Measurements from ENCODE around the gene DCAF17. TPM values are rescaled to one million over a fixed set of nuclear protein-coding genes. Genes with fewer than 3 reads are reported as not detected.

The DCAF17 gene
- total RNA-seq, 6 experiments from 2014 or later = 12.8 to 17.6 (median 15.2) TPM

GRCh38 chr2:171431677-171432167 is 2.3 kb upstream of the DCAF17 start:
- TF ChIP-seq, protein P1, sequence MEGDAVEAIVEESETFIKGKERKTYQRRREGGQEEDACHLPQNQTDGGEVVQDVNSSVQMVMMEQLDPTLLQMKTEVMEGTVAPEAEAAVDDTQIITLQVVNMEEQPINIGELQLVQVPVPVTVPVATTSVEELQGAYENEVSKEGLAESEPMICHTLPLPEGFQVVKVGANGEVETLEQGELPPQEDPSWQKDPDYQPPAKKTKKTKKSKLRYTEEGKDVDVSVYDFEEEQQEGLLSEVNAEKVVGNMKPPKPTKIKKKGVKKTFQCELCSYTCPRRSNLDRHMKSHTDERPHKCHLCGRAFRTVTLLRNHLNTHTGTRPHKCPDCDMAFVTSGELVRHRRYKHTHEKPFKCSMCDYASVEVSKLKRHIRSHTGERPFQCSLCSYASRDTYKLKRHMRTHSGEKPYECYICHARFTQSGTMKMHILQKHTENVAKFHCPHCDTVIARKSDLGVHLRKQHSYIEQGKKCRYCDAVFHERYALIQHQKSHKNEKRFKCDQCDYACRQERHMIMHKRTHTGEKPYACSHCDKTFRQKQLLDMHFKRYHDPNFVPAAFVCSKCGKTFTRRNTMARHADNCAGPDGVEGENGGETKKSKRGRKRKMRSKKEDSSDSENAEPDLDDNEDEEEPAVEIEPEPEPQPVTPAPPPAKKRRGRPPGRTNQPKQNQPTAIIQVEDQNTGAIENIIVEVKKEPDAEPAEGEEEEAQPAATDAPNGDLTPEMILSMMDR (IDR thresholded peaks at IDR 0.05) = no peak

DNA sequence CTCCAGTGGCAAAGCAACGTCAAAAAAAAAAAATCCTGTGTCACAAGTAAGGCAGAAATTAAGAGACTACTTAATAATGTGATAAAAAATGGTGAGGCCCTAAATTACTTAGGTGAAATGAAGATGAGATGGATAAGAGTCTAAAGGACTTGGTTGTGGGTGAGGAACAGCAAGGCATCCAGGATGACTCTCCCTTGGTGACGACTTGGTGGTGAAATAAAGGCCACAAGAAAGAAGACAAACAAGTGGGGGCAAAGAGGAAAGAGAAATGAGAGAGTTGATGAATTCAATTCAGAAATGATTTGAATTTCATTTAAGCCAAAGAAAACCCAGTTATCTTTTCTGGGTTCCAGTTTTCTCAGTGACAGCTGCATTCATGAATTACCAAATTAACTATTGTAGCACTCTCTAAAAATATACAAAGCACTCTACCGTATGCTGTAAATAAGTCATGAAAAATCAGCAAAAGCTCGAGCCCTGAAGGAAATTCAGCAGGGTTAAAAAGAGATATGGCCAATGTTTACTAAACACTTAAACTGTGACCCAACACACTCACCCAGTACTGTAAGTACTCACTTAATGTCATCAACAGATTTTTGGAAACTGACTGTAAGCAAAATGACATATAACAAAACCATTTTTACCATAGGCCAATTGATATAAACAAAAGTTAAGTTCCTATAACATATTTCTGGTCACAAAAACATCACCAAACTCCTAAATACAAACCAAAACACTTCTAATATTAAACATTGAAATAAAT is 1.6 kb upstream of the DCAF17 start:
- H3K27me3 Mint-ChIP-seq (ENCODE audit: insufficient read depth) = no peaks in the 10 kb centered on the region
- H3K4me1 Mint-ChIP-seq (ENCODE audit: low read depth) = peaks cover 33% of the 10 kb centered on the region
- peaks cover 41% of the 10 kb centered on the region for H3K36me3 Mint-ChIP-seq (ENCODE audit: low read depth)
- TF ChIP-seq, protein P1 (IDR thresholded peaks at IDR 0.05) = no peak
- H3K9me3 Mint-ChIP-seq = peaks cover 28% of the 10 kb centered on the region
- H3K4me3 Mint-ChIP-seq = peak overlapping the region; percentile 92
- no peak for DNase-seq
- peak overlapping the region; percentile 87 for H3K27ac Mint-ChIP-seq

More at GRCh38 chr2:171431677-171432167, 2.3 kb upstream of the DCAF17 start:
- DNase-seq = no peak
- peaks cover 32% of the 10 kb centered on the region for H3K4me1 Mint-ChIP-seq (ENCODE audit: low read depth)
- H3K27me3 Mint-ChIP-seq (ENCODE audit: insufficient read depth) = no peaks in the 10 kb centered on the region
- no peak overlapping the region; the same call in 1 of the 2 replicates for H3K4me3 Mint-ChIP-seq
- peaks cover 35% of the 10 kb centered on the region for H3K36me3 Mint-ChIP-seq (ENCODE audit: low read depth)
- H3K9me3 Mint-ChIP-seq = peaks cover 21% of the 10 kb centered on the region
- peak overlapping the region; percentile 9; the same call in 1 of the 2 replicates for H3K27ac Mint-ChIP-seq

GRCh38 chr2:171432969-171433762 is 860 bp upstream of the DCAF17 start:
- H3K9me3 Mint-ChIP-seq = peaks cover 34% of the 10 kb centered on the region
- peak overlapping the region; percentile 92 for H3K4me3 Mint-ChIP-seq
- H3K4me1 Mint-ChIP-seq (ENCODE audit: low read depth) = peaks cover 33% of the 10 kb centered on the region
- peak overlapping the region; percentile 87 for H3K27ac Mint-ChIP-seq
- H3K27me3 Mint-ChIP-seq (ENCODE audit: insufficient read depth) = no peaks in the 10 kb centered on the region
- TF ChIP-seq, protein P1 (IDR thresholded peaks at IDR 0.05) = no peak
- no peak for DNase-seq
- peaks cover 49% of the 10 kb centered on the region for H3K36me3 Mint-ChIP-seq (ENCODE audit: low read depth)

- Mint-ChIP-seq H3K9me3 (peaks cover 34% of the 10 kb centered on the region), H3K27ac (peak within 1 kb of the TSS; percentile 87)
Measured at GRCh38 chr2:171433763-171434012, 338 bp upstream of the DCAF17 start, which contains the start of gene METTL8. TSS of gene METTL8 (minus strand) at chr2:171433990. CDS start at chr2:171392185, 41,805 bp downstream.

GRCh38 chr2:171436307-171436706 is 2.3 kb downstream of the DCAF17 start:
- H3K36me3 Mint-ChIP-seq (ENCODE audit: low read depth) = peaks cover 63% of the 10 kb centered on the region
- TF ChIP-seq, protein P1 (IDR thresholded peaks at IDR 0.05) = no peak
- H3K27me3 Mint-ChIP-seq (ENCODE audit: insufficient read depth) = no peaks in the 10 kb centered on the region
- no peak overlapping the region; the same call in 1 of the 2 replicates for H3K4me3 Mint-ChIP-seq
- peaks cover 34% of the 10 kb centered on the region for H3K9me3 Mint-ChIP-seq
- DNase-seq = peak; percentile 92
- H3K4me1 Mint-ChIP-seq (ENCODE audit: low read depth) = peaks cover 33% of the 10 kb centered on the region
- H3K27ac Mint-ChIP-seq = no peak overlapping the region

More at GRCh38 chr2:171433763-171434012, 338 bp upstream of the DCAF17 start, which contains the start of gene METTL8:
- DNase-seq = no peak
- Mint-ChIP-seq H3K4me1 (ENCODE audit: low read depth) (peaks cover 33% of the 10 kb centered on the region), H3K4me3 (peak within 1 kb of the TSS; percentile 92), H3K36me3 (ENCODE audit: low read depth) (peaks cover 54% of the 10 kb centered on the region), H3K27me3 (ENCODE audit: insufficient read depth) (no peaks in the 10 kb centered on the region)
- TF ChIP-seq, protein P1 (IDR thresholded peaks at IDR 0.05) = peak; percentile 73
